ENCODE measurements around the gene TM9SF4. TPM values are rescaled to one million over a fixed set of nuclear protein-coding genes. Genes with fewer than 3 reads are reported as not detected.

TM9SF4 gene
- total and polyA plus RNA-seq, 2 of the 8 experiments (the other 6 are each of a cell fraction or from before 2014, with no cell fraction given): 38.4 to 68.7 TPM

DNA sequence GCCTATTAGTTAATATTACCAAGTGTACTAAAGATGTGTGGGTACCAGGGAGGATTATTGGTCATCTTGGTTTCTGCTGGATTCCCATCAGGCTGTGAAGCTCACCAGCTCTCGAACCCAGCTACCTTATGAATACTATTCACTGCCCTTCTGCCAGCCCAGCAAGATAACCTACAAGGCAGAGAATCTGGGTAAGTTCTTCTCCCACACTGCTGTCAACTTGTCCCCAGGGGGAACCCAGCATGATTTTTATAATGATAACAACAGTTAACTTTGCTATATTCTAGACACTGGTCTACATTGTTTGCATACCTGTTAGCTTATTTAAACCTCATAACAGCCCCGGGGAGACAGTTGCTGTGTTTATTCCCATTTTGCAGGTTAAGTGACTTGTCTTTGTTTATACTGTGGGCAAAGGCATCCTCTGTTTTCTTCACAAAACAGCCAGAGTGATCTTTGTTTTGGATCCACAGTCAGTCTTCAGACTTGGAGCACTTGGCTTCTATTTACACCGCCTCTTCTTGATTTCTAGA is 26.5 kb downstream of the TM9SF4 start:
- H2BK20ac ChIP-seq (ENCODE audit: low read length): no peak overlapping the region
- no peaks in the 10 kb centered on the region for H3K4me1 ChIP-seq (replicated peaks in 1 of 4; ENCODE audit: control insufficient read depth in 3 of 4, insufficient read depth in 4 of 4, low read length in 3 of 4)
- H4K8ac ChIP-seq (ENCODE audit: extremely low read depth, insufficient read depth, low read length): no peak overlapping the region
- no peak overlapping the region for H3K23ac ChIP-seq (ENCODE audit: insufficient read length)
- H3K36me3 ChIP-seq (ENCODE audit: control insufficient read depth in 2 of 4, insufficient read depth in 4 of 4, low read length in 3 of 4): peaks cover 14 to 21% (median 17%) of the 10 kb centered on the region in 4 experiments; a peak in 7 of 8 replicates
- H3K4me2 ChIP-seq (ENCODE audit: insufficient read depth in 1 of 2, low read depth in 2 of 2, low read length in 2 of 2): no peak overlapping the region
- H3K79me1 ChIP-seq (ENCODE audit: low read depth, low read length): peaks cover 6% of the 10 kb centered on the region; the same call in 1 of the 2 replicates
- H2BK12ac ChIP-seq (ENCODE audit: low read depth, low read length): no peak overlapping the region
- no peaks in the 10 kb centered on the region for H3K9me3 ChIP-seq (ENCODE audit: insufficient read depth in 2 of 2, low read depth in 1 of 2, low read length in 1 of 2)
- no peak overlapping the region for H2BK15ac ChIP-seq (ENCODE audit: low read length)
- no peak overlapping the region for H3K4ac ChIP-seq (replicated peaks; ENCODE audit: insufficient read length, low read depth, low read length)
- peaks cover 4 to 9% of the 10 kb centered on the region in 2 experiments for H4K20me1 ChIP-seq (replicated peaks in 1 of 2; ENCODE audit: control insufficient read depth in 1 of 2, insufficient read depth in 2 of 2, low read length in 2 of 2)
- 97% methylated on average over 3 of the region's 3 CpGs; no CpG with 5 or more reads in 1 of the 2 experiments for WGBS, 2 experiments (ENCODE audit: extremely low coverage in 1 of 2, insufficient coverage in 1 of 2, insufficient read length in 1 of 2, insufficient replicate concordance in 2 of 2, low coverage in 1 of 2, low lambda C conversion rate in 2 of 2, missing lambda C conversion rate in 1 of 2)
- no peak overlapping the region for H3K4me3 ChIP-seq (ENCODE audit: extremely low read depth in 1 of 4, insufficient read depth in 2 of 4, low read depth in 3 of 4, low read length in 4 of 4)
- H3K79me2 ChIP-seq (ENCODE audit: control insufficient read depth in 1 of 2, insufficient read depth in 2 of 2, low read length in 2 of 2): peaks cover 0 to 14% of the 10 kb centered on the region in 2 experiments; a peak in 2 of 4 replicates
- FAIRE-seq (no peak), DNase-seq (ENCODE audit: low read depth in 1 of 2, low spot score in 2 of 2) (no peak)
- H2AK5ac ChIP-seq (ENCODE audit: low read depth, low read length): no peak overlapping the region
- H2AFZ ChIP-seq (ENCODE audit: low read length): no peak overlapping the region
- H3K18ac ChIP-seq (ENCODE audit: extremely low read depth, low read length): no peak overlapping the region
- TF ChIP-seq POLR2AphosphoS5 (IDR thresholded peaks at IDR 0.05; ENCODE audit: low read depth, low read length) (no peak), KDM1A (IDR thresholded peaks at IDR 0.05; ENCODE audit: borderline replicate concordance, low read length) (no peak), EP300 (IDR thresholded peaks at IDR 0.05; ENCODE audit: borderline replicate concordance in 1 of 2, low read depth in 2 of 2, low read length in 2 of 2) (no peak), TAF7 (optimal IDR thresholded peaks at IDR 0.05; ENCODE audit: borderline replicate concordance, low read depth, low read length) (no peak), TBP (IDR thresholded peaks at IDR 0.05; ENCODE audit: low read depth, low read length) (no peak), CHD1 (IDR thresholded peaks at IDR 0.05; ENCODE audit: low read depth, low read length) (no peak), GTF2F1 (IDR thresholded peaks at IDR 0.05; ENCODE audit: borderline replicate concordance, low read depth, low read length) (no peak), JUND (IDR thresholded peaks at IDR 0.05; ENCODE audit: low read length) (no peak)
- TF ChIP-seq, protein P1, sequence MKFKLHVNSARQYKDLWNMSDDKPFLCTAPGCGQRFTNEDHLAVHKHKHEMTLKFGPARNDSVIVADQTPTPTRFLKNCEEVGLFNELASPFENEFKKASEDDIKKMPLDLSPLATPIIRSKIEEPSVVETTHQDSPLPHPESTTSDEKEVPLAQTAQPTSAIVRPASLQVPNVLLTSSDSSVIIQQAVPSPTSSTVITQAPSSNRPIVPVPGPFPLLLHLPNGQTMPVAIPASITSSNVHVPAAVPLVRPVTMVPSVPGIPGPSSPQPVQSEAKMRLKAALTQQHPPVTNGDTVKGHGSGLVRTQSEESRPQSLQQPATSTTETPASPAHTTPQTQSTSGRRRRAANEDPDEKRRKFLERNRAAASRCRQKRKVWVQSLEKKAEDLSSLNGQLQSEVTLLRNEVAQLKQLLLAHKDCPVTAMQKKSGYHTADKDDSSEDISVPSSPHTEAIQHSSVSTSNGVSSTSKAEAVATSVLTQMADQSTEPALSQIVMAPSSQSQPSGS (IDR thresholded peaks at IDR 0.05; ENCODE audit: low read length): no peak
- H2BK120ac ChIP-seq (replicated peaks; ENCODE audit: low read depth, low read length): no peak overlapping the region
- H3K56ac ChIP-seq (replicated peaks; ENCODE audit: insufficient read length, low read depth, low read length): no peak overlapping the region
- no peaks in the 10 kb centered on the region for H3K27me3 ChIP-seq (replicated peaks in 1 of 4; ENCODE audit: control insufficient read depth in 3 of 4, extremely low read depth in 1 of 4, insufficient read depth in 3 of 4, low read length in 3 of 4)
- POLR2A ChIA-PET (ENCODE audit: partially characterized antibody): no interaction called here
- no peak overlapping the region for H4K91ac ChIP-seq (replicated peaks; ENCODE audit: insufficient read length, low read length)
- no peak overlapping the region for H3K14ac ChIP-seq (ENCODE audit: insufficient read length)
- H4K5ac ChIP-seq (ENCODE audit: insufficient read length, low read depth, low read length): no peak overlapping the region
- H2BK5ac ChIP-seq (ENCODE audit: low read depth, low read length): no peak overlapping the region
- CTCF ChIA-PET (ENCODE audit: partially characterized antibody): interaction anchor here (0.6 to 1.0 kb wide), 2 partner anchors 18 to 31 kb away, joined by 3 to 4 read pairs; no protein-coding TSS in a partner anchor
- H3K23me2 ChIP-seq (ENCODE audit: low read depth, low read length): peaks cover 2% of the 10 kb centered on the region; the same call in 1 of the 2 replicates
- H3K27ac ChIP-seq (ENCODE audit: low read depth, low read length): no peak overlapping the region
- no peak overlapping the region for H3K9ac ChIP-seq (replicated peaks in 1 of 4; ENCODE audit: extremely low read depth in 1 of 4, low read depth in 3 of 4, low read length in 3 of 4)

Measured in H1 (cell line).